ENCODE results near the gene GPR45. TPM values are rescaled to one million over a fixed set of nuclear protein-coding genes. Genes with fewer than 3 reads are reported as not detected.
A peak's percentile ranks its signal among the peaks of the same experiment; 100 is the strongest.

GPR45 gene
- total RNA-seq, 1 donor from 2014 or later, result not detected

- H3K4me1 Mint-ChIP-seq (ENCODE audit: low read depth), result peaks cover 14% of the 10 kb centered on the region
- DNase-seq (ENCODE audit: low spot score), result no peak
- no peak overlapping the region for H3K4me3 Mint-ChIP-seq (ENCODE audit: unreplicated experiment)
- no peaks in the 10 kb centered on the region for H3K27me3 Mint-ChIP-seq (ENCODE audit: low read depth)
- peak; percentile 76 for TF ChIP-seq CTCF (IDR thresholded peaks at IDR 0.05)
- H3K36me3 Mint-ChIP-seq (ENCODE audit: low read depth), result peaks cover 25% of the 10 kb centered on the region
- H3K9me3 Mint-ChIP-seq (ENCODE audit: low read depth), result no peaks in the 10 kb centered on the region
- no peak overlapping the region for H3K27ac Mint-ChIP-seq (ENCODE audit: unreplicated experiment)
Measured at GRCh38 chr2:105287692-105288091, 46.1 kb downstream of the GPR45 start.

- no peaks in the 10 kb centered on the region for H3K9me3 Mint-ChIP-seq (ENCODE audit: low read depth)
- no peak for TF ChIP-seq CTCF (IDR thresholded peaks at IDR 0.05)
- DNase-seq (ENCODE audit: low spot score), result no peak
- no peaks in the 10 kb centered on the region for H3K27me3 Mint-ChIP-seq (ENCODE audit: low read depth)
- H3K4me1 Mint-ChIP-seq (ENCODE audit: low read depth), result peaks cover 18% of the 10 kb centered on the region
- no peak overlapping the region for H3K27ac Mint-ChIP-seq (ENCODE audit: unreplicated experiment)
- H3K4me3 Mint-ChIP-seq (ENCODE audit: unreplicated experiment), result no peak overlapping the region
- H3K36me3 Mint-ChIP-seq (ENCODE audit: low read depth), result peaks cover 25% of the 10 kb centered on the region
Measured at GRCh38 chr2:105288133-105288532, 46.6 kb downstream of the GPR45 start.

- DNase-seq (ENCODE audit: low spot score), result no peak
- H3K4me3 Mint-ChIP-seq (ENCODE audit: unreplicated experiment), result no peak overlapping the region
- H3K9me3 Mint-ChIP-seq (ENCODE audit: low read depth), result no peaks in the 10 kb centered on the region
- no peak overlapping the region for H3K27ac Mint-ChIP-seq (ENCODE audit: unreplicated experiment)
- H3K27me3 Mint-ChIP-seq (ENCODE audit: low read depth), result no peaks in the 10 kb centered on the region
- H3K36me3 Mint-ChIP-seq (ENCODE audit: low read depth), result peaks cover 13% of the 10 kb centered on the region
- H3K4me1 Mint-ChIP-seq (ENCODE audit: low read depth), result peaks cover 33% of the 10 kb centered on the region
- no peak for TF ChIP-seq CTCF (IDR thresholded peaks at IDR 0.05)
Measured at GRCh38 chr2:105290981-105291660, 49.6 kb downstream of the GPR45 start.

GRCh38 chr2:105291981-105292380 lies 50.4 kb downstream of the GPR45 start:
- no peak overlapping the region for H3K27ac Mint-ChIP-seq (ENCODE audit: unreplicated experiment)
- TF ChIP-seq CTCF (IDR thresholded peaks at IDR 0.05), result no peak
- no peak overlapping the region for H3K4me3 Mint-ChIP-seq (ENCODE audit: unreplicated experiment)
- peaks cover 12% of the 10 kb centered on the region for H3K36me3 Mint-ChIP-seq (ENCODE audit: low read depth)
- peaks cover 35% of the 10 kb centered on the region for H3K4me1 Mint-ChIP-seq (ENCODE audit: low read depth)
- no peak for DNase-seq (ENCODE audit: low spot score)
- H3K9me3 Mint-ChIP-seq (ENCODE audit: low read depth), result no peaks in the 10 kb centered on the region
- H3K27me3 Mint-ChIP-seq (ENCODE audit: low read depth), result no peaks in the 10 kb centered on the region

Other genes starting within 250 kb of the GPR45 start
- gene MRPS9, start 203.7 kb upstream of the GPR45 start, total RNA-seq, result 13.6 to 16.8 TPM (median 16.8 TPM) in 3 replicates
- gene TGFBRAP1, start 88.0 kb downstream of the GPR45 start, total RNA-seq, result 18.3 to 21.4 TPM (median 18.5 TPM) in 3 replicates
- gene C2orf49, start 95.8 kb downstream of the GPR45 start, total RNA-seq, result 14.9 to 15.3 TPM (median 14.9 TPM) in 3 replicates
- gene FHL2, start 157.3 kb downstream of the GPR45 start, total RNA-seq, result 63.6 to 104 TPM (median 97.3 TPM) in 3 replicates